PC-3 (cell line): ENCODE data around the gene RASSF4.
A peak's percentile ranks its signal among the peaks of the same experiment; 100 is the strongest.

Source experiments
- CTCF ChIP-seq: fragments of 300-600 bp; sonication (generic); conservative IDR thresholded peaks from 2 replicates; pipeline ENCODE4 v1.5.1; 2017; ENCODE audit warnings: antibody characterized with exemption, low read depth, mild to moderate bottlenecking, low read length
- EZH2 ChIP-seq: fragments of 300-600 bp; sonication (generic); IDR thresholded peaks from one replicate; pipeline ENCODE4 v1.6.1; 2017; ENCODE audit warnings: antibody characterized with exemption, mild to moderate bottlenecking, low read length; ENCODE audit not compliant: unreplicated experiment
- EZH2phosphoT487 ChIP-seq: fragments of 300-600 bp; sonication (generic); IDR thresholded peaks from 2 replicates; pipeline ENCODE4 v1.6.1; 2018; ENCODE audit warnings: mild to moderate bottlenecking, antibody characterized with exemption, low read length, borderline replicate concordance

GRCh38 chr10:44925224-44925623 lies 34.4 kb upstream of the RASSF4 start:
- TF ChIP-seq CTCF: peak; percentile 39; the same call in 1 of the 2 replicates
- TF ChIP-seq EZH2: no peak
- TF ChIP-seq EZH2phosphoT487: no peak
